Heart left ventricle (tissue), 16 donors: ENCODE data around the gene BEAN1. TPM values are rescaled to one million over a fixed set of nuclear protein-coding genes. Genes with fewer than 3 reads are reported as not detected.

Experiments
- ATAC-seq, 4 donors: fragments of 200-7000 bp; cut with Tn5 transposase; one replicate each; pipeline ENCODE4 v1.9.1; 2020 to 2022; ENCODE audit warnings: moderate library complexity in 4 of 4, mild to moderate bottlenecking in 3 of 4, moderate number of reproducible peaks in 1 of 4
- DNase-seq, 5 donors: peaks; one replicate each; pipeline ENCODE4 v3.0.0-alpha.2; 2020
- H3K27ac ChIP-seq, 12 donors: fragments of 200-600 bp; sonication (generic) in 4 of 12; one replicate each; pipeline versions ENCODE4 v1.5.0 to v1.8.0; 2016 to 2022; ENCODE audit warnings: mild to moderate bottlenecking in 2 of 12
- H3K27me3 ChIP-seq, 9 donors: fragments of 200-600 bp; sonication (generic) in 2 of 9; one replicate each; pipeline versions ENCODE4 v1.5.1 to v1.8.0; 2016 to 2022; ENCODE audit warnings: mild to moderate bottlenecking in 3 of 9
- H3K36me3 ChIP-seq, 9 donors: fragments of 200-600 bp; sonication (generic) in 2 of 9; one replicate each; pipeline versions ENCODE4 v1.5.0 to v1.8.0; 2018 to 2022; ENCODE audit warnings: mild to moderate bottlenecking in 2 of 9
- H3K4me1 ChIP-seq, 12 donors: fragments of 200-600 bp; sonication (generic) in 4 of 12; one replicate each; pipeline versions ENCODE4 v1.5.0 to v1.8.0; 2016 to 2022; ENCODE audit warnings: mild to moderate bottlenecking in 3 of 12
- H3K4me3 ChIP-seq, 12 donors: fragments of 200-600 bp; sonication (generic) in 4 of 12; one replicate each; pipeline versions ENCODE4 v1.5.0 to v1.8.0; 2017 to 2022; ENCODE audit warnings: mild to moderate bottlenecking in 9 of 12, moderate library complexity in 4 of 12
- H3K9me3 ChIP-seq, 12 donors: fragments of 200-600 bp; sonication (generic) in 4 of 12; one replicate each; pipeline versions ENCODE4 v1.5.0 to v1.8.0; 2016 to 2022; ENCODE audit warnings: mild to moderate bottlenecking in 1 of 12
- POLR2A ChIP-seq, 2 donors: fragments of 450-650 bp; IDR thresholded peaks; one replicate each; pipeline ENCODE4 v1.6.1; 2017; ENCODE audit warnings: antibody characterized with exemption in 2 of 2, mild to moderate bottlenecking in 2 of 2, moderate library complexity in 2 of 2
- WGBS, 4 donors: extraction: QIAGEN DNeasy Blood & Tissue Kit in 2 of 4; methylation state at CpG; one replicate each; pipeline versions ENCODE4 v1.1.5 to v1.1.7; 2013 to 2018; 5-methylcytosine and 5-hydroxymethylcytosine counted together
- intact Hi-C, 10 donors: fragments of 100-400 bp; cut with DNase I; formaldehyde crosslinking; loops; one replicate each; pipeline versions ENCODE4 v1.11.1 to v1.14.2; 2022
- polyA plus RNA-seq, 2 donors: library from polyadenylated mRNA; stranded (reverse); fragments of 200-250 nt; gene quantifications; one replicate each; pipeline ENCODE4 v1.2.3, GENCODE V29; 2013
- total RNA-seq, 9 donors: library from RNA; depleted of rRNA in 2 of 9; stranded (reverse); fragments of >200 nt in 2 of 9; fragmentation: NEBNext Ultra II Directional in 3 of 9; extraction: Animal tissue kit (Norgen Biotek cat#: 25700) in 3 of 9; gene quantifications; one replicate each; pipeline versions ENCODE4 v1.1.0 to v1.2.4, GENCODE V29; 2016 to 2023
- TF ChIP-seq, protein P1 (sequence below), 12 donors: fragments of 200-600 bp; sonication (generic) in 4 of 12; IDR thresholded peaks; one replicate each; pipeline versions ENCODE4 v1.5.0 to v1.8.0; 2018 to 2022; ENCODE audit warnings: antibody characterized with exemption in 12 of 12, mild to moderate bottlenecking in 5 of 12
- donor health status: ischemic (EF 13 %, LVEDD 7.1; RV severe dilation, severe dysfunction).
- donor health status: healthy with polysubstance abuse.
- donor health status: DM: no; HTN: yes; CAD: no.
- donor health status: DM: no; HTN: no; CAD: no.
- donor health status: ischemic (EF 25% LVEDD 6.9; RV normal size, moderate dysfunction).
- donor health status: ischemic (EF 25% LVEDD 5.7; RV mildly dilated, moderate dysfunction).
- donor health status: healthy.
- donor health status: DM: yes; HTN: yes; CAD: no.
- donor health status: ischemic (EF 35%, LVEDD 5.7; RV mildly dilated, moderate dysfunction).
- donor health status: nonischemic (EF 11% LVEDD 7.7; RV severe dilation, severe dysfunction).
- donor health status: DM: yes; HTN: yes; CAD: no.
- donor health status: PGD.
- donor health status: ischemic (EF 29% LVEDD 5.4; RV normal size, mild dysfunction).
- donor health status: nonischemic (EF 23%, LVEDD 6.1; RV moderate dilation, normal function).

Gene BEAN1
- total and polyA plus RNA-seq, 11 donors: 0.30 to 8.8 (median 1.5) TPM

DNA sequence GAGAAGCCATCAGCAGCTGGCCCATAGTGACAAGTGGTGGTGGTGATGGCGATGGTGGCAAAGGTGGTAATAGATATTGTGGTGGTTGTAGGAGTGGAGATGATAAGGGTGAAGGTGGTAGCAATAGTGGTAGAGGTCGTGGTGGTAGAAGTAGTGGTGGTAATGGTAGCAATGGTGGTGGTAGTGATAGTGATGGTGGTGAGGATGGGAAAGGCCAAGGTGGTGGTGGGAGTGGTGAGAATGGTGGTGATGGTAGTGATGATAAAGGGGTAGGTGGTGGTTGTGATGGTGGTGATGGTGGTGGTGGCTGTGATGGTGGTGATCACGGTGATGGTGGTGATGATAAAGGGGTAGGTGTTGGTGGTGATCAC is 47.5 kb upstream of the BEAN1 start:
- peak overlapping the region in 1 of 12 donors; percentile 22 for H3K27ac ChIP-seq
- peaks cover 0 to 73% (median 32%) of the 10 kb centered on the region in 12 donors for H3K4me1 ChIP-seq
- 91 to 96% (median 94%) methylated on average over 3 of the region's 3 CpGs for WGBS, 4 donors
- DNase-seq: no peak
- TF ChIP-seq, protein P1, sequence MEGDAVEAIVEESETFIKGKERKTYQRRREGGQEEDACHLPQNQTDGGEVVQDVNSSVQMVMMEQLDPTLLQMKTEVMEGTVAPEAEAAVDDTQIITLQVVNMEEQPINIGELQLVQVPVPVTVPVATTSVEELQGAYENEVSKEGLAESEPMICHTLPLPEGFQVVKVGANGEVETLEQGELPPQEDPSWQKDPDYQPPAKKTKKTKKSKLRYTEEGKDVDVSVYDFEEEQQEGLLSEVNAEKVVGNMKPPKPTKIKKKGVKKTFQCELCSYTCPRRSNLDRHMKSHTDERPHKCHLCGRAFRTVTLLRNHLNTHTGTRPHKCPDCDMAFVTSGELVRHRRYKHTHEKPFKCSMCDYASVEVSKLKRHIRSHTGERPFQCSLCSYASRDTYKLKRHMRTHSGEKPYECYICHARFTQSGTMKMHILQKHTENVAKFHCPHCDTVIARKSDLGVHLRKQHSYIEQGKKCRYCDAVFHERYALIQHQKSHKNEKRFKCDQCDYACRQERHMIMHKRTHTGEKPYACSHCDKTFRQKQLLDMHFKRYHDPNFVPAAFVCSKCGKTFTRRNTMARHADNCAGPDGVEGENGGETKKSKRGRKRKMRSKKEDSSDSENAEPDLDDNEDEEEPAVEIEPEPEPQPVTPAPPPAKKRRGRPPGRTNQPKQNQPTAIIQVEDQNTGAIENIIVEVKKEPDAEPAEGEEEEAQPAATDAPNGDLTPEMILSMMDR (IDR thresholded peaks at IDR 0.05): no peak
- TF ChIP-seq POLR2A (IDR thresholded peaks at IDR 0.05): no peak
- H3K9me3 ChIP-seq: no peaks in the 10 kb centered on the region
- peaks cover 0 to 15% (median 0%) of the 10 kb centered on the region in 9 donors for H3K36me3 ChIP-seq
- intact Hi-C loops: no loop called here
- H3K4me3 ChIP-seq: no peak overlapping the region
- no peak for ATAC-seq
- no peaks in the 10 kb centered on the region for H3K27me3 ChIP-seq

- intact Hi-C loops: no loop called here
- 58 to 91% (median 65%) methylated on average over 3 of the region's 3 CpGs for WGBS, 4 donors
- Histone ChIP-seq H3K4me3 (no peak overlapping the region), H3K36me3 (peaks cover 0 to 17% (median 0%) of the 10 kb centered on the region in 9 donors), H3K4me1 (peaks cover 0 to 66% (median 32%) of the 10 kb centered on the region in 12 donors), H3K27me3 (no peaks in the 10 kb centered on the region), H3K27ac (peak overlapping the region in 1 of 12 donors; percentile 82), H3K9me3 (peaks cover 0 to 3% (median 0%) of the 10 kb centered on the region in 12 donors)
- no peak for TF ChIP-seq POLR2A (IDR thresholded peaks at IDR 0.05)
- TF ChIP-seq, protein P1 (IDR thresholded peaks at IDR 0.05): no peak
- no peak for ATAC-seq
- no peak for DNase-seq
These were observed 46.7 kb upstream of the BEAN1 start for GRCh38 chr16:66380421-66380820.

DNA sequence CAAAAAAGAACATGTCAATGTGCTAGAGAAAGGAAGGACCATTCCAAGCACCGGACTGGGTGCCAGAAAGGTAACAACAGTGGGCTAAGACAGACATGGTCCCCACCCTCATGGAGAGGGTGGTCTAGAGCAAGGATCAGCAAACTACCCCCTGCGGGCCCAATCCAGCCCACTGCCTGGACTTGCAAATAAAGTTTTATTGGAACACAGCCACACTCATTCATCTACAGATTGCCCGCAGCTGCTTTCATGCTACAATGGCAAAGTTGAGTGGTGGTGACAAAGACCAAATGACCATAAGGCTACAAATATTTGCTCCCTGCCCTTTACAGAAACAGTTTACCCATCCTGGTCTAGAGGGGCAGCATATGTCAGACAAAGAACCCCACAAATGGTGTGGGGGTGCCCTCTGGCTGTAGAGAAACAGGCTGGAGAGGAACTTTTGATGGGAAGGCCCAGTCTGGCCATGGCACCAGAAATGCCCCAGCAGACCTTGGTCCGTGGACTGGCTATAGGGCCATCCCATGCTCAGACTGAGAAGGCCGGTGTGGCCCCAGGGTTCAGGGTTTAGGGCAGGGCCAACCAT is 45.4 kb upstream of the BEAN1 start:
- H3K4me1 ChIP-seq: peaks cover 0 to 55% (median 29%) of the 10 kb centered on the region in 12 donors
- intact Hi-C loops: loop anchor here in 2 of 10 donors (1.0 to 2.0 kb wide), 2 partner anchors 15 to 21 kb away; partner anchors contain the start of gene CDH5 (in 1 of the 2)
- no peak for TF ChIP-seq POLR2A (IDR thresholded peaks at IDR 0.05)
- TF ChIP-seq, protein P1 (IDR thresholded peaks at IDR 0.05): peak in 1 of 12 donors; percentile 8
- peak overlapping the region in 1 of 12 donors; percentile 6 for H3K4me3 ChIP-seq
- peaks cover 0 to 25% (median 0%) of the 10 kb centered on the region in 9 donors for H3K36me3 ChIP-seq
- peak overlapping the region; percentile 7 to 88 (median 80) for H3K27ac ChIP-seq
- ATAC-seq (peak in 1 of 4 donors; percentile 18), DNase-seq (no peak)
- no peaks in the 10 kb centered on the region for H3K27me3 ChIP-seq
- peaks cover 0 to 3% (median 0%) of the 10 kb centered on the region in 12 donors for H3K9me3 ChIP-seq
- 38 to 61% (median 56%) methylated on average over 5 of the region's 5 CpGs for WGBS, 4 donors

GRCh38 chr16:66382171-66382965 is 44.7 kb upstream of the BEAN1 start:
- intact Hi-C loops: loop anchor here in 2 of 10 donors (1.0 to 2.0 kb wide), 2 partner anchors 16 to 22 kb away; partner anchors contain the start of gene CDH5 (in 1 of the 2)
- Histone ChIP-seq H3K4me3 (peak overlapping the region in 4 of 12 donors; percentile 3 to 6 (median 4)), H3K4me1 (peaks cover 0 to 51% (median 23%) of the 10 kb centered on the region in 12 donors), H3K27ac (peak overlapping the region; percentile 59 to 88 (median 80)), H3K27me3 (no peaks in the 10 kb centered on the region), H3K9me3 (peaks cover 0 to 3% (median 0%) of the 10 kb centered on the region in 12 donors), H3K36me3 (peaks cover 0 to 32% (median 5%) of the 10 kb centered on the region in 9 donors)
- peak; percentile 53 to 91 (median 76) for ATAC-seq
- 51 to 70% (median 63%) methylated on average over 12 to 13 of the region's 13 CpGs for WGBS, 4 donors
- TF ChIP-seq, protein P1 (IDR thresholded peaks at IDR 0.05): peak in 4 of 12 donors; percentile 13 to 19 (median 18)
- TF ChIP-seq POLR2A (IDR thresholded peaks at IDR 0.05): no peak
- peak in 3 of 5 donors; percentile 50 to 64 (median 60) for DNase-seq
